OCI-LY1 (cell line): Measurements from ENCODE around the gene CACNA1B.

Experiments
- CTCF ChIP-seq: fragments of 200-600 bp; sonication (generic), shearing (Covaris generic); IDR thresholded peaks from 2 replicates; pipeline ENCODE4 v1.5.1; 2017; ENCODE audit warnings: mild to moderate bottlenecking, antibody characterized with exemption, low read length, moderate library complexity, mixed read lengths
- EZH2 ChIP-seq: fragments of 200-600 bp; sonication (generic), shearing (Covaris generic); IDR thresholded peaks from 2 replicates; pipeline ENCODE4 v1.8.0; 2017; ENCODE audit warnings: borderline replicate concordance, mixed run types, mild to moderate bottlenecking, antibody characterized with exemption, low read length, moderate library complexity, mixed read lengths

GRCh38 chr9:138097501-138097991 is 220.0 kb downstream of the CACNA1B start:
- TF ChIP-seq EZH2 (no peak), CTCF (no peak)
